GM23248 (cell line): ENCODE results near the gene PODXL.

Source experiments
- EZH2 ChIP-seq: fragments of 200-600 bp; sonication (generic); IDR thresholded peaks from 2 replicates; pipeline ENCODE4 v1.6.1; 2018; ENCODE audit warnings: antibody characterized with exemption, mild to moderate bottlenecking; ENCODE audit not compliant: insufficient read depth, poor library complexity, severe bottlenecking
- EZH2phosphoT487 ChIP-seq: fragments of 200-600 bp; sonication (generic); IDR thresholded peaks from 2 replicates; pipeline ENCODE4 v1.6.1; 2018; ENCODE audit warnings: antibody characterized with exemption, moderate library complexity, mild to moderate bottlenecking, low read depth; ENCODE audit not compliant: insufficient read depth

GRCh38 chr7:131489196-131489595, 67.2 kb downstream of the PODXL start:
- no peak for TF ChIP-seq EZH2phosphoT487
- no peak for TF ChIP-seq EZH2
